K562 (cell line): ENCODE data around the gene TM7SF2. TPM values are rescaled to one million over a fixed set of nuclear protein-coding genes. Genes with fewer than 3 reads are reported as not detected.

Experiments used
- BHLHE40 ChIP-seq: IDR thresholded peaks from 2 replicates; pipeline ENCODE4 v1.6.1; 2011; ENCODE audit warnings: low read length, improper control_type of control experiment
- CCNT2 ChIP-seq: IDR thresholded peaks from 2 replicates; pipeline ENCODE4 v1.6.1; 2011; ENCODE audit warnings: borderline replicate concordance, low read depth, mild to moderate bottlenecking, moderate library complexity, mixed read lengths, low read length; ENCODE audit not compliant: insufficient read length; ENCODE audit errors: extremely low read depth
- CEBPB ChIP-seq: fragments of 450-650 bp; IDR thresholded peaks from 2 replicates; pipeline ENCODE4 v1.6.1; 2016; ENCODE audit warnings: missing genetic modification characterization, missing compliant biosample characterization
- CLOCK ChIP-seq: fragments of 250-450 bp; sonication (Bioruptor Pico); IDR thresholded peaks from 2 replicates; pipeline ENCODE4 v1.4.0; 2020; ENCODE audit warnings: mild to moderate bottlenecking, moderate library complexity, borderline replicate concordance
- CREM ChIP-seq: IDR thresholded peaks from 2 replicates; pipeline ENCODE4 v1.6.1; 2014; ENCODE audit warnings: antibody characterized with exemption, low read depth
- ESRRB ChIP-seq: fragments of 250-450 bp; sonication (Bioruptor Pico); IDR thresholded peaks from 2 replicates; pipeline ENCODE4 v1.5.0; 2020; ENCODE audit warnings: mild to moderate bottlenecking, moderate library complexity, borderline replicate concordance
- FOS ChIP-seq: IDR thresholded peaks from 3 replicates; pipeline ENCODE4 v1.6.1; 2011; ENCODE audit not compliant: insufficient read length; ENCODE audit errors: extremely low read depth
- FOXA3 ChIP-seq, 2 experiments: fragments of 450-650 bp in 1 of 2; sonication (generic) in 1 of 2; formaldehyde crosslinking; IDR thresholded peaks in 1 of 2; conservative IDR thresholded peaks in 1 of 2; 2 replicates each; pipeline versions ENCODE4 v1.4.0 to v1.8.0; 2020 to 2022; ENCODE audit warnings: mild to moderate bottlenecking in 2 of 2, missing genetic modification reagents in 1 of 2
- KAT7 ChIP-seq: sonication (generic); formaldehyde crosslinking; IDR thresholded peaks from 2 replicates; pipeline ENCODE4 v1.8.0; 2022; ENCODE audit warnings: missing genetic modification reagents, mild to moderate bottlenecking, borderline replicate concordance
- KDM1A ChIP-seq, 2 experiments: fragments of 450-650 bp; IDR thresholded peaks; 2 replicates each; pipeline ENCODE4 v1.6.1; 2016; ENCODE audit warnings: mild to moderate bottlenecking in 2 of 2
- KLF16 ChIP-seq: IDR thresholded peaks from 2 replicates; pipeline ENCODE4 v1.6.1; 2016; ENCODE audit warnings: antibody characterized with exemption
- L3MBTL2 ChIP-seq: fragments of 450-650 bp; IDR thresholded peaks from 2 replicates; pipeline ENCODE4 v1.6.1; 2016; ENCODE audit warnings: mild to moderate bottlenecking, moderate library complexity
- LEF1 ChIP-seq: fragments of 450-650 bp; IDR thresholded peaks from 2 replicates; pipeline ENCODE4 v1.6.1; 2016; ENCODE audit warnings: mild to moderate bottlenecking
- NFIC ChIP-seq: fragments of 450-650 bp; IDR thresholded peaks from 2 replicates; pipeline ENCODE4 v1.6.1; 2017; ENCODE audit warnings: mild to moderate bottlenecking, inconsistent platforms
- NR2C2 ChIP-seq, 2 experiments: fragments of 200-800 bp in 1 of 2; sonication (Bioruptor generic) in 1 of 2; sonication (generic) in 1 of 2; formaldehyde crosslinking in 1 of 2; IDR thresholded peaks; 2 replicates each; pipeline versions ENCODE4 v1.6.1 to v1.8.0; 2016 to 2022; ENCODE audit warnings: mild to moderate bottlenecking in 1 of 2, missing compliant biosample characterization in 1 of 2, missing genetic modification characterization in 1 of 2, missing genetic modification reagents in 1 of 2
- OTX1 ChIP-seq: fragments of 450-650 bp; formaldehyde crosslinking; IDR thresholded peaks from 2 replicates; pipeline ENCODE4 v1.4.0; 2022; ENCODE audit warnings: mild to moderate bottlenecking
- POLR2A ChIP-seq: fragments of 450-650 bp; conservative IDR thresholded peaks from 2 replicates; pipeline ENCODE4 v1.6.1; 2016
- POLR2AphosphoS5 ChIP-seq: IDR thresholded peaks from 2 replicates; pipeline ENCODE4 v1.6.1; 2011; ENCODE audit warnings: mild to moderate bottlenecking, low read depth, low read length, moderate library complexity; ENCODE audit not compliant: control insufficient read depth, insufficient read depth
- RFX1 ChIP-seq: fragments of 450-650 bp; IDR thresholded peaks from 2 replicates; pipeline ENCODE4 v1.6.1; 2016; ENCODE audit warnings: mild to moderate bottlenecking, moderate library complexity
- SUPT5H ChIP-seq: fragments of 450-650 bp; IDR thresholded peaks from 2 replicates; pipeline ENCODE4 v1.6.1; 2016
- TAL1 ChIP-seq: fragments of 450-650 bp; IDR thresholded peaks from 2 replicates; pipeline ENCODE4 v1.6.1; 2016; ENCODE audit warnings: mild to moderate bottlenecking
- ZBTB9 ChIP-seq: fragments of 450-650 bp; formaldehyde crosslinking; IDR thresholded peaks from 2 replicates; pipeline ENCODE4 v1.4.0; 2020; ENCODE audit warnings: mild to moderate bottlenecking, moderate library complexity
- ZKSCAN1 ChIP-seq: fragments of 150-350 bp; IDR thresholded peaks from 2 replicates; pipeline ENCODE4 v1.6.1; 2016; ENCODE audit warnings: low read depth, low read length
- ZNF146 ChIP-seq: IDR thresholded peaks from one replicate; pipeline ENCODE4 v1.6.1; 2018; ENCODE audit warnings: missing compliant biosample characterization; ENCODE audit not compliant: unreplicated experiment
- polyA plus RNA-seq, 8 experiments: library from polyadenylated mRNA; depleted of rRNA in 4 of 8; stranded (reverse) in 5 of 8; unstranded in 3 of 8; fragments of >200 nt; fragmentation: Nextera tagmentation in 2 of 8; fragmentation: Illumina TruSeq in 1 of 8; extraction: Ambion mirVana in 2 of 8; extraction: Trizol in 1 of 8; gene quantifications; 2 replicates each; pipeline versions ENCODE4 v1.2.1 to v1.2.3, GENCODE V29; 2011 to 2014; ENCODE audit warnings: inconsistent platforms in 1 of 8, missing spikeins in 1 of 8
- total RNA-seq, 7 experiments: library from RNA; depleted of rRNA in 6 of 7; stranded (reverse); fragments of >200 nt in 6 of 7; fragmentation: Illumina TruSeq in 2 of 7; extraction: Trizol in 2 of 7; gene quantifications; 2 replicates each; pipeline versions ENCODE4 v1.2.1 to v1.2.3, GENCODE V29; 2011 to 2021; ENCODE audit warnings: low replicate concordance in 1 of 7

Gene TM7SF2
- total and polyA plus RNA-seq, 9 of the 15 experiments (the other 6 are each of a cell fraction or from before 2014, with no cell fraction given), result 1.2 to 22.0 (median 14.3) TPM

GRCh38 chr11:65134952-65135632, 23.4 kb downstream of the TM7SF2 start (continued):
- TF ChIP-seq KLF16 (0 out of 2 replicates have a peak, but pooled peaks have one; percentile 6), RFX1 (peak; percentile 98), OTX1 (CRISPR knock-in tag) (no peak), CEBPB (tag) (no peak), TAL1 (no peak), NR2C2 (CRISPR knock-in tag; IDR thresholded peaks at IDR 0.05) (no peak), NR2C2 (tag; IDR thresholded peaks at IDR 0.05) (peak; percentile 10; the same call in 1 of the 2 replicates), ZNF146 (CRISPR knock-in tag) (no peak), CLOCK (no peak), FOXA3 (CRISPR knock-in tag; conservative IDR thresholded peaks at IDR 0.05 in 1 of 2, IDR thresholded peaks at IDR 0.05 in 1 of 2) (peak in 1 of 2 experiments; percentile 54; a peak in 1 of 4 replicates), KDM1A (IDR thresholded peaks at IDR 0.05) (no peak), NFIC (peak; percentile 35), CCNT2 (peak; percentile 4), SUPT5H (peak; percentile 34; the same call in 1 of the 2 replicates), POLR2AphosphoS5 (peak; percentile 65; the same call in 1 of the 2 replicates), FOS (peak; percentile 90), ESRRB (CRISPR knock-in tag) (0 out of 2 replicates have a peak, but pooled peaks have one; percentile 19), L3MBTL2 (peak; percentile 59), POLR2A (peak; percentile 15; the same call in 1 of the 2 replicates), ZKSCAN1 (no peak), LEF1 (0 out of 2 replicates have a peak, but pooled peaks have one; percentile 15), ZBTB9 (CRISPR knock-in tag) (0 out of 2 replicates have a peak, but pooled peaks have one; percentile 87), BHLHE40 (peak; percentile 68; the same call in 1 of the 2 replicates), KAT7 (0 out of 2 replicates have a peak, but pooled peaks have one; percentile 1), CREM (peak; percentile 57; the same call in 1 of the 2 replicates)
